ENCODE measurements around the gene NFE2L1. TPM values are rescaled to one million over a fixed set of nuclear protein-coding genes. Genes with fewer than 3 reads are reported as not detected.

Gene NFE2L1
- polyA plus RNA-seq, 1 experiment: 281 TPM

DNA sequence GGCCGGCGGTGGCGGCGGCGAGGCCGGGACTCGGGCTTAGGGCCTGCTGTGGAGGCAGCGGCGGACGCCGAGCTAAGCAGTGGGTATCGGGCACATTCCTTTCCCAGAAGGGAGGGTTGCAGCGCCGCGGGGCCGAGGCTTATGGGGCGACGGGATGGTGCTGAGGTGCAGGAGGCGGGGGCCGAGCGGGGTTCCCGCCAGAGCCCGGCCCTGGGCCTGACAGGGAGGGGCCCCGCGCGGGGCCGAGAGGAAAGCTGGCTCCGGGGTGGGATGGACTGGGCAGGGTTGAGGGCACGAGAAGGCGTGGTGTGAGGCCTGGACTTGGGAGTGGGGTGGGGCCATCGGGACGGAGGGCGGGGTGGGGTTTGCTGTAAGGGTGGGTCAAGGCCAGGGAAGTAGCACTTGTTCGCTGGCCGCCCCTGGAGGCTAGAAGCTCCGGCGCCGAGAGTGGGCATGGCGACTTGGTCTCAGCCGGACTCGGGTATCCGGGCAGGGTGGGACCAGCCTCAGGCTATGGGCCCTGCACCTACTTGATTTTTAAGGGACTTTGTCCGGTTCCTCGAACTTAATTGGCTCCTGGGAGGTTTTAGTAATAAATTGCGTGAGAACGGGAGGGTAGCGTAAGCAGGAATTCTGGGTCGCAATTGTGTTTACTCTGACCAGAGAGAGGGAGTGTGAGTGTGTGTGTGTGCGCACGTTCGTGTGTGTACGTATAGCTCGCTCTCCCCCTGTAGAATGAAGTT is 396 bp downstream of the NFE2L1 start:
- DNase-seq (ENCODE audit: low read depth): no peak
- ChIA-PET POLR2A (interaction anchor here (0.6 to 1.6 kb wide), 5 partner anchors 13 to 101 kb away, joined by 3 to 13 read pairs (median 3); partner anchors contain the start of gene CDK5RAP3), CTCF (interaction anchor here (0.6 to 5.7 kb wide), 12 partner anchors 9 to 78 kb away, joined by 3 to 44 read pairs (median 4); partner anchors contain the start of genes CDK5RAP3 and COPZ2)
- Histone ChIP-seq H3K4me3 (ENCODE audit: low read depth, low read length) (peak overlapping the region; percentile 79), H3K27me3 (ENCODE audit: control insufficient read depth, insufficient read depth, low read length) (no peaks in the 10 kb centered on the region), H3K36me3 (ENCODE audit: control insufficient read depth, insufficient read depth, low read length) (peaks cover 4% of the 10 kb centered on the region)
- TF ChIP-seq, protein P1, sequence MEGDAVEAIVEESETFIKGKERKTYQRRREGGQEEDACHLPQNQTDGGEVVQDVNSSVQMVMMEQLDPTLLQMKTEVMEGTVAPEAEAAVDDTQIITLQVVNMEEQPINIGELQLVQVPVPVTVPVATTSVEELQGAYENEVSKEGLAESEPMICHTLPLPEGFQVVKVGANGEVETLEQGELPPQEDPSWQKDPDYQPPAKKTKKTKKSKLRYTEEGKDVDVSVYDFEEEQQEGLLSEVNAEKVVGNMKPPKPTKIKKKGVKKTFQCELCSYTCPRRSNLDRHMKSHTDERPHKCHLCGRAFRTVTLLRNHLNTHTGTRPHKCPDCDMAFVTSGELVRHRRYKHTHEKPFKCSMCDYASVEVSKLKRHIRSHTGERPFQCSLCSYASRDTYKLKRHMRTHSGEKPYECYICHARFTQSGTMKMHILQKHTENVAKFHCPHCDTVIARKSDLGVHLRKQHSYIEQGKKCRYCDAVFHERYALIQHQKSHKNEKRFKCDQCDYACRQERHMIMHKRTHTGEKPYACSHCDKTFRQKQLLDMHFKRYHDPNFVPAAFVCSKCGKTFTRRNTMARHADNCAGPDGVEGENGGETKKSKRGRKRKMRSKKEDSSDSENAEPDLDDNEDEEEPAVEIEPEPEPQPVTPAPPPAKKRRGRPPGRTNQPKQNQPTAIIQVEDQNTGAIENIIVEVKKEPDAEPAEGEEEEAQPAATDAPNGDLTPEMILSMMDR (IDR thresholded peaks at IDR 0.05; ENCODE audit: insufficient read depth, low read depth, low read length): no peak

DNA sequence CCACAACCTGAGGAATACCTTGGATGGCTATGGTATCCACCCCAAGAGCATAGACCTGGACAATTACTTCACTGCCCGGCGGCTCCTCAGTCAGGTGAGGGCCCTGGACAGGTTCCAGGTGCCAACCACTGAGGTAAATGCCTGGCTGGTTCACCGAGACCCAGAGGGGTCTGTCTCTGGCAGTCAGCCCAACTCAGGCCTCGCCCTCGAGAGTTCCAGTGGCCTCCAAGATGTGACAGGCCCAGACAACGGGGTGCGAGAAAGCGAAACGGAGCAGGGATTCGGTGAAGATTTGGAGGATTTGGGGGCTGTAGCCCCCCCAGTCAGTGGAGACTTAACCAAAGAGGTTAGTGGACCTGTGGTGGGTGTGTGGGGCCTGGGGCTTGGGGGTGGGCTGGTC is 3.1 kb downstream of the NFE2L1 start:
- TF ChIP-seq, protein P1 (IDR thresholded peaks at IDR 0.05; ENCODE audit: insufficient read depth, low read depth, low read length): no peak
- ChIA-PET POLR2A (no interaction called here), CTCF (interaction anchor here (1.0 to 5.7 kb wide), 2 partner anchors 24 to 25 kb away, joined by 3 to 44 read pairs; no protein-coding TSS in a partner anchor)
- H3K27me3 ChIP-seq (ENCODE audit: control insufficient read depth, insufficient read depth, low read length): no peaks in the 10 kb centered on the region
- DNase-seq (ENCODE audit: low read depth): no peak
- H3K36me3 ChIP-seq (ENCODE audit: control insufficient read depth, insufficient read depth, low read length): peaks cover 4% of the 10 kb centered on the region
- H3K4me3 ChIP-seq (ENCODE audit: low read depth, low read length): no peak overlapping the region

DNA sequence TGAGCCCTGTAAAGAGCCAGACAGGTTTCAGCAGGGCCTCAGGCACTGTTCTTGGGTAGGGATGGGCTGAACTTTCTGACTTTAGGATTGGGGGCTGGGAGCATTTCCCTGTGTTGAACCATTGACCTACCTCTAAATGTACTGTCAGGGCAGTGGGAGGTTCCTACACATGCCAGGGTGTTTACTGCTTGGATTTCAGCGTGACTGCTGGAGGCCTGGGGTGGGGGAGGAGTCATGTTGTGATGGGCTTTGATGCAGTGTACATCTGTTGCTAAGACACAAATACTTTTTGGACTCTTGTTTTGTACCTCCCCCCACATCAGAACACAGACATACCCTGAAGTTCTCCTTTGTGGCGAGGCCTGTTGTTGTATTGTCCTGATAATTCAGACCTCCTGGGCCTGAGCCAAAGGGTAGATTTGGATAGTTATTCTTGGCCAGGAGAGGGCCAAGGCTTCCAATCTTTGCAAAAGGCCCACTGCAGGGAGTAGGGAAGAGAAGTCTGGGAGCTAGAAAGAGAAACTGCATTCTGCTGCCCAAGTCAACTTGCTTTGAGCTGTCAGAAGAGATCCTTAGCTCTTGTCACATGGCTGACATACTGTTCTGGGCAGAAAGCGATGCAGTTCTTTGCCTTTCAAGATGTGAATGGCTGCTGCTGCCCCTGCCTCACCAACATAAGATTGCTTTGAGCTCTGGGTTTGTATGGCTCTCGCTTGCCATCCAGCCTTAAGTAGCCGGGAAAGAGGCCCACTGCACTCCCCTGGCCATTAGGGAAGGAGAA is 3.7 kb downstream of the NFE2L1 start:
- TF ChIP-seq, protein P1 (IDR thresholded peaks at IDR 0.05; ENCODE audit: insufficient read depth, low read depth, low read length): peak; percentile 24; the same call in 1 of the 2 replicates
- Histone ChIP-seq H3K36me3 (ENCODE audit: control insufficient read depth, insufficient read depth, low read length) (peaks cover 10% of the 10 kb centered on the region), H3K4me3 (ENCODE audit: low read depth, low read length) (peak overlapping the region; percentile 14; the same call in 1 of the 2 replicates), H3K27me3 (ENCODE audit: control insufficient read depth, insufficient read depth, low read length) (no peaks in the 10 kb centered on the region)
- ChIA-PET POLR2A (no interaction called here), CTCF (interaction anchor here (1.2 to 1.6 kb wide), 3 partner anchors 15 to 56 kb away, joined by 3 to 10 read pairs (median 3); no protein-coding TSS in a partner anchor)
- DNase-seq (ENCODE audit: low read depth): peak; percentile 60

DNA sequence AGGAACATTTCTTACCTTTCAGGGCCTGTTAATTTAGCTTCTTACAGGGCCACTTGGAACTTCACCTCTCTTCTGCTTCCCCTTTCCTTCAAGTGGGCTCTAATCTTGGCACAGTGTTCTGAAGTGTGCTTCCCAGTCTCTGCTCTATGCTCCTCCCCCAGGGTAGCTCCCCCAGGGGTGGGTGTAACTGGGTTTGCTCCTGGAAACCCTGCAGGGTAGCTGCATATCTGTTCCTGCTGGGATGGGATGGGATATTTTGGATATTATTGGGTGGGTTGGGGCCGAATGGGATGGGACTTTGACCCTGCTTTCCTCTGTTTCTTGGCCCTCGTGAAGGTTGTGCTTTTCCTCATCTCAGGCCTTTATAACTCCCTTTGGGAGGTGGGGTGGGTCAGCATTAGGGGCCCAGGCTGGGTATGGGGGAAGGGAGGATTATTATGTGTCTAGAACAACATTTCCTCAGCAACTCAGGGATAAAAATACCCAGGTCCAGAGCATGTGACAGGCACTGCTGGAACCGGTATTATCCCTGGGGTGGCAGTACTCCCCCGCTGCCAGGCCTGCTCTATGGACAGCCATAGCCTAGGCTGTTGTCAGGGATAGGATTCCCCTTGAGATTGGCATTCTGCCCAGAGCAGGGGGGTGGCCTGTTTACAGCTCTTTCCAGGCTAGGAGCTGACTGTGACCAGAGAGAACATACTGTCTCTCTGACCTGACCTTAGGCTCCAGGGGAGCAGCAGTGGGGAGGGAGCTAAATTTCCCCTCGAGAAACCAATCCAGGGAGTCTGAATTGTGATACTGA is 5.0 kb downstream of the NFE2L1 start:
- CTCF ChIA-PET: interaction anchor here (1.2 to 2.4 kb wide), 4 partner anchors 16 to 55 kb away, joined by 3 to 10 read pairs (median 4); no protein-coding TSS in a partner anchor
- H3K4me3 ChIP-seq (ENCODE audit: low read depth, low read length): peak overlapping the region; percentile 1; the same call in 1 of the 2 replicates
- H3K36me3 ChIP-seq (ENCODE audit: control insufficient read depth, insufficient read depth, low read length): peaks cover 18% of the 10 kb centered on the region
- no peaks in the 10 kb centered on the region for H3K27me3 ChIP-seq (ENCODE audit: control insufficient read depth, insufficient read depth, low read length)
- POLR2A ChIA-PET: no interaction called here
- no peak for DNase-seq (ENCODE audit: low read depth)
- TF ChIP-seq, protein P1 (IDR thresholded peaks at IDR 0.05; ENCODE audit: insufficient read depth, low read depth, low read length): no peak
